NCI-H345 treated with DMSO at 0.1 percent for 48 hours (cell line): ENCODE results near the gene TMEM270.

Experiments
- DNase-seq: peaks from one replicate; lab custom pipeline; 2025; ENCODE audit not compliant: unreplicated experiment; lab: John Stamatoyannopoulos, UW

The TMEM270 gene

DNA sequence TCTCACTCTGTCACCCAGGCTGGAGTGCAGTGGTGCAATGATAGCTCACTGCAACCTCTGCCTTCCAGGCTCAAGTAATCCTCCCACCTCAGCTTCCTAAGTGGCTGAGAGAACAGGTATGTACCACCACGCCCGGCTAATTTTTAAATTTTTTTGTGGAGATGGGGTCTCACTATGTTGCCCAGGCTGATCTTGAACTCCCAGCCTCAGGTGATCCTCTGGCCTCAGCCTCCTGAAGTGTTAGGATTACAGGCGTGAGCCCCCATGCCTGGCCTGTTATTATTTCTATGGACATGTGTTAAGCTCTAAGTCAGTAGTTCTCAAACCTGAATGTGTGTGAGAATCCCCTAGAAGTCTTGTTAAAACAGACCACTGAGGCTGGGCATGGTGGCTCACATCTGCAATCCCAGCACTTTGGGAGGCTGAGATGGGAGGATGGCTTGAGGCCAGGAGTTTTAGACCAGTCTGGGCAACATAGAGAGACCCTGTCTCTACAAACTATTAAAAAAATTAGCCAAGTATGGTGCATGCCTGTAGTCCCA, 24.5 kb downstream of the TMEM270 start:
- DNase-seq = no peak

DNA sequence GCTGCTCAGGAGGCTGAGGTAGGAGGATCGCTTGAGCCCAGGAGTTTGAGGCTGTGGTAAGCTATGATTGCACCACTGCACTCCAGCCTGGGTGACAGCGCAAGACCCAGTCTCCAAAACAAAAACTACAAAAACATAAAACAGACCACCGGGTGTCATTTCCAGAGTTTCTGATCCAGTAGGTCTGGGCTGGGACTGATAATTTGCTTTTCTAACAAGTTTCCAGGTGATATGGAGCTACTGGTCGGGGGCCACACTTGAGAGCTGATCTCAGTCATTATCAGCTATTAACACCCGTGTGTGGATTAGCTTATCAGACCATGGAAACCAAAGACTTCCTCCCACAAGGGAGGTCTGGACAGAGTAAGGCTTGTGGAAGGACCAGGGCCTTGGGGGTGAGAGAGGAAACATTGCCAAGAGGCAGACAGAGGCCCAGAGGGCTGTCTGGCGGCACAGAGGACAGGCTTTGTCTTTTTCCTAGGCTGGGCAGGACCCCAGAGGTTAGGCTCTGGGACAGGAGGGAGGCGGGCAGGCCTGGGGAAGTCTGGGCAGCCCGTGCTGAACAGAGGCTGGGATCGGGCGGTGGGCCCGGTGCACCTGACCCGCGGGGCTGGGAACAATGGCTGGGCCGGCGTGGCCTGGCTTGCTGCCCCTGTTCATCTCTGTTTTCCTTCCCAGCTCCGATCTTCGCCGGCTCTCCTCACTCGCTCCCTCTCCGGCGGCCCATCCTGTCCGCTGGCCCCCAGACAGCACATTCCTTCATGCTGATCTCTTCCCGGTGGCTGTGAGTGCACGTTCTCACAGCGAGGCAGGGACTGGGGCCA, 25.2 kb downstream of the TMEM270 start:
- no peak for DNase-seq

DNA sequence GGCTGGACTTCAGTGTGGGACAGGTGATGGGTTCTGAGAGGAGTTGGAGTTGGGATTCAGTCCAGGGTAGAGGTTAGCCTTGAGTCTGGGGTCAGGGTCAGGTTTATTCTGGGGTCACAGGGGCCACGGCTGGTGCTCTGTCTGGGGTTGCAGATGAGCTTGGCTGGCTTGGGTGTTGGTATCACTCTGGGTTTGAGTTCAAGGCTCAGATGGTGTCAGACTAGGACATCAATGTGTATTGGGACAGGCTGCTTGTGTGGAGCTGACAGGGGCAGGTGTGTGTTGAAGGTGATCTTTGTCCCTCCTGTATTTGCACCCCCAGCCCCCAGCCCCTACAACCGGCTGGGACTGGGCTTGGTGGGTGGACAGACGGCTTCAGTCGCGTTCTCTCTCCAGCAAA, 26.8 kb downstream of the TMEM270 start:
- no peak for DNase-seq

DNA sequence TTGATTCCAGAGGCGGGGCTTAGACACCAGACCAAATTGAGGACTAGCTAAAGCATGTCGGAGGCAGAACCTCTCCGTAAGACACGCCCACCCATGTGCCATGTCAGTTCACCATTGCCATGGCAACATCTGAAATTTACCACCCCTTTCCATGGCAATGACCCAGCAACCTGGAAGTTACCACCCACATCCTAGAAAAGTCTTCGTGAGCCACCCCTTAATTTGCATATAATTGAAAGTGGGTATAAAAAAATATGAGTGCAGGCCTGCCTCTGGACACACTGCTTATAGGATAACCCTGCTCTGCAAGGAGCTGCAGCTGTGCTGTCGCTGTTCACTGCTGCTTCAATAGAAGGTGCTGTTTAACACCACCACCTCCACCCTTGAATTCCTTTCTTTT, 28.0 kb downstream of the TMEM270 start:
- no peak for DNase-seq

DNA sequence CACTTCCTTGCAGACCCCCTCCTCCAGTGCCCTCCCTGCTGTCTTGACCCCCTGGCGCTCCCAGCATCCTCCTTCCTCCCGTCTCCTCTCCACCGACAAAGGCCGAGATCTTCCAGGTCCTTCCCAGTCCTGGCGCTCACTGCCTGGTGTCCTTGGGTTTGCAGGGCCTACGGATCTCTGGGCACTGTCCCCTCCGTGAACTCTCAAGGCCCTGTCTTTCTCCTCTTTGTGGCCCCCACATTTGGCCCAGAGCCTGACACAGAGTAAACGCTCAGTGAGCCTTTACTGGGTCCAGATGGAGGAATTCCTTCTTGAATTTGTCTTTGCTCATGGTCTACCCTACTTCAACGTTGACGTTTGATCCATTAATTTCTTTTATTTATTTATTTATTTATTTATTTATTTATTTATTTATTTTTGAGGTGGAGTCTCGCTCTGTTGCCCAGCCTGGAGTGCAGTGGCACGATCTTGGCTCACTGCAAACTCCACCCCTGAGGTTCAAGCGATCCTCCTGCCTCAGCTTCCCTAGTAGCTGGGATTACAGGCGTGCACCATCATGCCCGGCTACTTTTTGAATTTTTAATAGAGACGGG, 29.7 kb downstream of the TMEM270 start:
- no peak for DNase-seq

DNA sequence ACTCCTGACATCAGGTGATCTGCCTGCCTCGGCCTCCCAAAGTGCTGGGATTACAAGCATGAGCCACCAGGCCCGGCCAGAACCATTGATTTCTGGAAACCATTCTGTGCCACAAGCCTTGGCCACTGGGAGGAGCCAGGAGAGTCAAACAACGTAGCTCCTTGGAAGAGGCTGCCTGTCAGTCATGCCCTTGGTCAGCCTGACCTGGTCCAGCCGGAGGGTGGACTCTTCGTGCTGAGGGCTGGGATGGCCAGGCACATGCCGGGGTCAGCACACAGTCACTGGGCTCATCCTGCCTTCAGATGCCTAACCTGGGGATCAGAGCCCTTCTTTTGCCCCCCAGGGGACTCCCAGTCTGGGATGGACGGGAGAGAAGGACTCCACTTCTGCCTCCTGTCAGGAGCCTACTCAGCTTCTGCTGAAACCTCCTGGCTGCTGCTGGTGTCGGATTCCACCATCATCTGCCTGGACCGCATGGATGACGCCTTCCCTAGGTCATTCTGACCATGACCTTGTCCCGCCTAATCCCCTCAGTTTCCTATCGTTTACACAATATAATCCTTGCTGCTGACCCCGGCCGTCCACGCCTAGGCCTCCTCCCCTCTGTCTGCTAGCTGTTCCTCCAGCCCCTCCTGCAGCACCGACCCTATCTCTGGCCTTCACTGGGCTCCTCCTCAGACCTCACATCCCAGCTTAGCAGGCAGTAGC, 30.4 kb downstream of the TMEM270 start:
- DNase-seq = no peak

DNA sequence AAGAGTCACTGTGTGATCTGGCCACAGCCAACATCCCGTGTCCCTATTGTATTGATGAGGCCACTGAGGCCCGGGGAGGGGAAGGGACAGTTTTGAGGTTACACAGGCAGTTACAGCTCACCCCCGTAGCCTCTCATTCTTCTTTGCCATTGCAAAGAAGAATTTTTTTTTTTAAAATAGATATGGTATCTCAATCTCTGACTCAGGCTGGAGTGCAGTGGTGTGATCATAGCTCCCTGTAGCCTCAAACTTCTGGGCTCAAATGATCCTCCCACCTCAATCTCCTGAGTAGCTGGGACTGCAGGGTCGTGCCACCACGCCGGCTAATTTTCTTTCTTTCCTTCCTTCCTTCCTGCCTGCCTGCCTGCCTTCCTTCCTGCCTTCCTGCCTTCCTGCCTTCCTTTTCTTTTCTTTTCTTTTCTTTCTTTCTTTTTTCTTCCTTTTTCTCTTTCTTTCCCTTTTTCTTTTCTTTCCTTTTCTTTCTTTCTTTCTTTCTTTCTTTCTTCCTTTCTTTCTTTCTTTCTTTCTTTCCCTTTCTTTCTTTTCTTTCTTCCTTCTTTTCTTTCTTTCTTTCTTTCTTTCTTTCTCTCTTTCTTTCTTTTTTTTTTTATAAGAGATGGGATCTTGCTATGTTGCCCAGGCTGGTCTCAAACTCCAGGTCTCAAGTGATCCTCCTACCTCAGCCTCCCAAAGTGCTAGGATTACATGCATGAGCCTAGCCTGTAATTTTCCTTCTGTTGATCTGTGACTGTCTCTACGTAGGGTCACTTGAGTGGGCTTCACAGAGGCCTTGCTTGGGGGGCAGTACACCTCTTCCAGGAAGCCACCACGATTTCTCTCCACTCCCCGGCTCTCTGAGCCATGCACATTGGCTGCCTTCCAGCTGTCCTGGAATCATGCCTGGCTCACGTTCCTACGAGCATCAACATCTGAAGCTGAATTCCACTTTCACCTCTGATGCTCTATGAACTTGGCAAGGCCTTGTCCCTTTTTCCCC, 31.3 kb downstream of the TMEM270 start:
- DNase-seq = no peak

DNA sequence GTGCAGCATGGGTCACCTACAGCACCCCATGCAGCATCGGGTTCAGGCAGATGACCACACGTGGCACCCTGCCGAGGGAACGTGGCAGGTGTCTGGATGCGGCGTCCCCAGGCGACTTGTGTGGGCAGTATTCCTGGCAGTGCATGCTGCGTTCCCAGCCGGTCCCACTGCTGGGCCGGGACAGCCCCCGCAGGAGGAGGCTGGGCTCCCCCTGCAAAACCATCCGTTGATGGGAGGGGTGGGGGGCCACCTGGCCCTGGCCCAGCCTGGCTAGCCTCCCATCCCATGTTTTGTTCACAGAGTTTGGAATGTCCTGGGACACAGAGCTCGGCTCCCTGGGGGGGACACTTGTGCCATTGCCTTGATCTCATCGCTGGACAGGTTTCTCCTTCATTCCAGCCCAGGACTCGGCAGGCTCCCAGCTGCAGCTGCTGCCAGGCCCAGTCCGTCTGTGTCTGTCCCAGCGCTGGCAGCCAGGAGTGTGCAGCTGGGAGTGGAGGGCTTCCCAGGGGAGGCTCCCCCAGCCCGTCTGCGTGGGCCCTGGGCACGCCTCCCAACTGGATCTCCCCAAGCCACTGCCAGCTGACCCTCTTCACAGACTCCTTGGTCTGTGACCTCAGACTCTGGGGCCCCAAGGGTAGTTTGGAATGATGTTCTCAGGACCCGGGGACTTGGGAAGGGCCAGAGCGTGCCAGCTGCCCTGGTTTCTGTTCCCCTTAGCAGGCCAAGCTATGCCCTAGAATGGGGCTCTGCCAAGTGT, 32.6 kb downstream of the TMEM270 start:
- DNase-seq = no peak

DNA sequence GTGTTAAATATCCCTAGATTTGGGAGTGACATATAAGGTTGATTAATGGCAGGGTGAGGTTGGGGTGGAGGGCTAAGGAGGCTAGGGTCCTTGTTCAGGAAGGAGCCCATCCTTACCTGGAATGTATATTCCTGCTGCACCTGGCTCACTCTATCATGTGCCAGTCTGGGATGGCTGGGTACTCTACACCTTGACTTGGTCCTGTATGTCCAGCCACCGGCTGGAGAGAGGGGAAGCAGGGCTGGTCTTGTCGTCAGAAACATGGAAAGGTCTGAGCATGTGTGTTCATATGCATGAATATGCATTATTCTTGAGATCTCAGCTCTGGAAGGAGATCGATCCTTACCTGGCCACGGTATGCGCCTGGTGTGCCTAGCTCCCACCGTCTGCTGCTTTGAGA, 33.2 kb downstream of the TMEM270 start:
- DNase-seq = no peak

DNA sequence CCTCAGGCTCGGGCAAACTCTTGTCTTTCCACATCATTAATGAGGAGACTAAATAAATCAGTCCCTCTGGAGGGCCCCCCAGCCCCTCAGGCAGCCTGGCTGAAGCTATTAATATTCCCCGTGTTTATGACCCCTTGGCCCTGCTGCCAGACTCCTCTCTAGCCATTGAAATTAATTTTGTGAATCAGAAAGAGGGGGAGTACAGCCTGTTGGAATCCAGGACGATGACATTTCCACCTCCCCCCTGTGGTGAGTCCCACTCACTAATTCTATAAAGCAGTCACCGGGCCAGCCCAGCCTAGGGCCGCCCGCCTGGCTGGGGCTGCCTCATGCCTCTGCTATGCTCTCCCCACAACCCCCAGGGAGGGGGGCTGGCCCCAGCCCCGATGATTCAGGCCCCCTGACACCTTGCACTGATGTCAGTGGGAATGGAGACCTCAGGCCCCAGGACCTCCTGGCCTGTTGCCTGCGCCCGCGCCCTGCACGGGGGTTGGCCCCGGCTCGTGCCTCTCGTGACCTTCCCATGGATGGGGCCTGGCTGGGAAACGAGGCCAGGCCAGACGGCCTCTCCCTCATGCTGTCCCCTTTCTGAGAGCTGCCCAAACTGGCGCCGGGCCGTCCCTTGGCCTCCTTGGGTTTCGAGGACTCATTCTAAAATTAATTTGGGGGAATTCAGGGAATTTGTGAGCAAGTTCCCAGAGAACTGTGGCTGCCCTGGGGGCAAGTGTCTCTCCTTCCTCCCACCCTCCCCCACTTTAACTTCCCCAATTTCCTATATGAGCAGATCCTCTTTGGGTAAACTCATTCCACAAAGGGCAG, 34.0 kb downstream of the TMEM270 start:
- DNase-seq = no peak

DNA sequence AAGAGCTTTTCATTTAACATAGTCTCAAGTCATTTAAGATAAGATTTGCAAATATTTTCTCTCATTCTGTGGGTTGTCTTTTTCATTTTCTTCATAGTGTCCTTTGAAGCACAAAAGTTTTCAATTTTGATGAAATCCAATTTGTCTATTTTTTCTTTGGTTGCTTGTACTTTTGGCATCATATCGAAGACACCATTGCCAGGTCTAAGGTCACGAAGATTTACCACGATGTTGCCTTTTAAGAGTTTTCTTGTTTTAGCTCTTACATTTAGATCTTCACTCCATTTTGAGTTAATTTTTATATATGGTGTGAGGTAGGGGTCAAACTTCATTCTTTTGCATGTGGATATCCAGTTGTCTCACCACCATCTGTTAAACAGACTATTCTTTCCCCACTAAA, 34.7 kb downstream of the TMEM270 start:
- no peak for DNase-seq

DNA sequence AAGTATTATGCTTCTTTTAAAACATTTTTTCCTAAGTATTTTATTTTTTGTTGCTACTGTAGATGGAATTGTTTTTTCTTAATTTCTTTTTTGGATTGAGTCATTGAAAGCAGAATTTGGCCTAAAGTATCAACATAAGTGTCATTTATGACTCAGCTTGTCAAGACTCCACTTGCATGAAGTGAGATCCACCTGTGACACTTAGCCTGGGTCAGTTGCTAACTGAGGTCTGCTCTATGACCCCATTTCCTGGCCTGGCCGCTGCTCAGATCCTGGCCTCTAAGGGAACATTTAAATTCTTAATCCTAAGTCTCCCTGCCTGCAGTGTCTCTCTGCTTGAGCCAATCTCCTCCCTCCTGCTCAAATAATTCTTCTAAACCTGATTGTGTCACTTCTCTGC, 35.5 kb downstream of the TMEM270 start:
- no peak for DNase-seq

DNA sequence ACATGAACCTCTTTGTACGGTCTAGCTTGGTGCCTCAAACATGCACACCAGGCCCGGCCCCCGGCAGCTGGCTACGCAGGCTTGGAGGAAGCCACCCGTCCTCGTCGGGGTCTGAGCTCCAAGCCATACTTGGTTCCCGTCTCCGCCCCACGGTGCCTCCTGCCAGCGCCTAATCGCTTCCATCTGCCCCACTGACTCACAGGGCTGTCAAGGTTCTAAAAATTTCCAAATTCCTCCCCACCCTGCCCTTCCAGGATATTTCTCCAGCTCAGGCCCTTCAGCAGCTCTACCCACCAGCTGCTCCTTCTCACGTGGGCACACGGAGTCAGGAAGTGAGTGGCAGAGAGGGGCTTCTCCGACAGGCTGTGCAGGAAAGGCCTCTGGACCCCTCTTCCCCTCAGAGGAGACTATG, 38.8 kb downstream of the TMEM270 start:
- no peak for DNase-seq

DNA sequence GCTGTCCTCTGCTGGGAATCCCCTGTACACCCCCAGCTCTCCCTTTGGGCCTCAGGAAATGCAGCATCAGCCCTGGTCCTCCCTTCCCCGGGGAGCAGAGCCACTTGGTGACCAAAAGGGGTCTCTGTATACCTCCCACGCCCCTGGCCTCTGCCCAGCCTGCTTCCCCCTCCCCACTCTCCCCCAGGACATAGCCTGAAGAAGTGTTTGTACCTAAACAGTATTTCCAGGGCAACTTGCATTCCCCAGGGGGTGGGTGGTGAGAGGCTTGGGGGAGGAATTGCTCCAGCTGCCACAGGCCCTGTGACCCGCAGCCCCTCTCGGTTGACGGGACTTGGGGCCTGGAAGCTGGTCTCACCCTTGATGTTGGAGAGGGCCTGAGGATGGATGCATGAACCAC, 39.3 kb downstream of the TMEM270 start:
- DNase-seq = no peak

DNA sequence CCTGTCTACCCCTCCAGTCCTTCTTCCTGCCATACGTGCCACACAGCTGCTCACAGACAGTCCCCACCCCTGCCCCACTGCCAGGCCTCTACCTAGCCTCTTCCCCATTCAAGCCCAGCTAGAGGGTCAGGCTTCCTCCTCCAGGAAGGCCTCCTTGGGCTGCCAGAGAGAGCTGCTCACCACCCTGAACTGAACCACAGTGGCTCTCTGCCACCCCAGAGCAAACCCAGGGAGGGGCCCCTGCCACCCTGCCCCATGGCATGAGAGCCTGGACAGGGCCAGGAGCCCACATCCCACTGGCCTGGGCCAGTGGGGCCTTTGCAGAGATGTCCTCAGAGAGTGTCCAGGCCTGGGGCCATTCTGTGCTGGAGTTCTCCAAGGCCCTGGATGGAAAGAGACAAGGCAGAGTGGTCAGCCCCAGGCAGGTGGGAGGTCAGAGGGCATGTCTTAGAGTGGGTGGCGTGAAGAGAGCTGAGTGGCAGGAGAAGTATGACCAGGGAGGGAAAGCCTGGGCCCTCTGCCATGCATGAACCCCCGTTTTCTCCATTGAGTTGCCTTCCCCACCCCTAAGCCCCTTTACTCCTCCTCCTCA, 40.4 kb downstream of the TMEM270 start:
- DNase-seq = no peak

DNA sequence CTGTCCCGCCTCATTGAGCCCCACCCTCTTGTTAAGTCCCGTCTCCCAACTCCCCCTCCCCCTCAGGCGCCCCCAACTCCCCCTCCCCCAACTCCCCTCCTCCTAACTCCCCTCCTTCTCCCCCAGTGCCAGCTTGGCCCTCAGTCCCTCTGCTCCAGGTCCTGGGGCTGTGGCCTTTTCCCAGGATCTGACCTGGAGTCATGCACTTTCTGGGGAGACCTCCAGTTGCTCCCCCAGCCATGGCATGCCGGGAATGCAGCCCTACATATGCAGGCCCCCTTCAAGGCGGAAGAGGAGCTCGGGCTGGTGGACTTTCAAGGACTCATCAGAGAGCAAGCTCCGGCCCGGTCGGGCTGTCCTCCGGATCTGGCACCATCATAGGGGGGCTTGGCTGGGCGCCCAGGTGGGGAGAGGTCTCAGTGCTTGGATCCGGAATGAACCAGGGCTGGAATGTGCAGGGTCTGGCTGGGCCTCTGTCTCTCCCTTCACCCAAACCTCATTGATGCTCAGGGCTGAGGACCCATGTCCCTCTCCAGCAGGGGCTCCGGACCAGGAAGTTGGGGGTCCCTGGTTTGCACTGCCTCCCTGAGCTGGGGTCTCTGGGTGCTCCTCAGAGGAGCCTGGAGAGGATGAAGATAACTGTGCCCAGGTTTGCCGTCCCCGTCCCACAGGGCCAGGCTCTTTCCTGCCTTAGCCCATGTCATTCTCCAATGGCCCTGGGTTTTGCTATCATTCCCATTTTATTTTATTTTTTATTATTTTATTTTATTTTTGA, 41.1 kb downstream of the TMEM270 start:
- DNase-seq = no peak

DNA sequence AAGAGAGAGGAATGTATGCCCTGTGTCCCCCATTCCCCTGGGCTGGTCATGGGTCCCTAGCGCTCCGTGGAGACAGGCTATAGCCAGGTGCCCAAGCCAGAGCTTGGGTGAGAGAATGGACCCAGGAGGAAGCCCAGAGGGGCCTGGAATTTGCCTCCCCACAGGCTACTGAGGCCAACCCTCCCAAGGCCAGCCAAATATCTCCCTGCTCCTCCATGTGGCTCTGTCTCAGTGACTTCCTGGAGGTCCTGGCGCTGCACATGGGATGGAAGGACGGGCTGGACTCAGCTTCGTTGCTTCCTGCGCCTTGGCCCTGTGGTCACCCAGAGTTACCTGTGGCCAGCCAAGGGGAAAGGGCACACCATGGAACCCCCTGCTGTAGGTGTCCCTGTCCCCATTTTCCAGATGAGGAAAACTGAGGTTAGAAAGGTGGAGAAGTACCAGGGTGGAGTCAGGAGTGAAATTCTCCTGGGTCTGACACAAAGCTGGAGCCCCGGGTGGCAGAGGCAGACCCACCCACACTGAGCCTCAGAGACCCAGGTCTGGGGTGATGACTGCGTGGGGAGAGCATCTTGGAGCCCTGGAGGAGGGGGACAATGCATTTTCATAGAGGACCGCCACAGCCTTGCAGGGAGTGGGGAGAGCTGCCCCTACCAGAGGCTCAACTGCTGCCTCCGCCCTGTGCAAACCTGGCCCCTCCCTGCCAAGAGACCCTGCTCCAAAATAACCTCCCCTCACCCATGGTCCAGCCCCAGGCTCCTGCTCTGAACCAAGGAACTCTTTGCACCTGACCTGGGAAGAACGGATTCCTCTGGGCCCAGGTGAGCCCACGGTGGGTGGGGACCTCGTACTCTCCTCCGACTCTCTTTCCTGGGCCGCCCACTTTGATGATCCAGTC, 42.6 kb downstream of the TMEM270 start:
- no peak for DNase-seq
